SH-SY5Y (cell line): ENCODE data around the gene SLC28A1.

Experiments
- GATA2 ChIP-seq: IDR thresholded peaks from 2 replicates; pipeline ENCODE4 v1.6.1; 2011; ENCODE audit warnings: mild to moderate bottlenecking, low read depth, low read length
- GATA3 ChIP-seq: IDR thresholded peaks from 2 replicates; pipeline ENCODE4 v1.6.1; 2011; ENCODE audit warnings: low read depth, mild to moderate bottlenecking, low read length, moderate library complexity

- TF ChIP-seq GATA2 (no peak), GATA3 (no peak)
These were observed 20.7 kb upstream of the SLC28A1 start for GRCh38 chr15:84863565-84864443.
